ENCODE measurements around the gene KCNK6.
A peak's percentile ranks its signal among the peaks of the same experiment; 100 is the strongest.
"Not testable (repeated sequence)": the region's sequence is repeated elsewhere in the genome, so short reads cannot be mapped to it uniquely, and the experiment has no call there.

The KCNK6 gene

DNA sequence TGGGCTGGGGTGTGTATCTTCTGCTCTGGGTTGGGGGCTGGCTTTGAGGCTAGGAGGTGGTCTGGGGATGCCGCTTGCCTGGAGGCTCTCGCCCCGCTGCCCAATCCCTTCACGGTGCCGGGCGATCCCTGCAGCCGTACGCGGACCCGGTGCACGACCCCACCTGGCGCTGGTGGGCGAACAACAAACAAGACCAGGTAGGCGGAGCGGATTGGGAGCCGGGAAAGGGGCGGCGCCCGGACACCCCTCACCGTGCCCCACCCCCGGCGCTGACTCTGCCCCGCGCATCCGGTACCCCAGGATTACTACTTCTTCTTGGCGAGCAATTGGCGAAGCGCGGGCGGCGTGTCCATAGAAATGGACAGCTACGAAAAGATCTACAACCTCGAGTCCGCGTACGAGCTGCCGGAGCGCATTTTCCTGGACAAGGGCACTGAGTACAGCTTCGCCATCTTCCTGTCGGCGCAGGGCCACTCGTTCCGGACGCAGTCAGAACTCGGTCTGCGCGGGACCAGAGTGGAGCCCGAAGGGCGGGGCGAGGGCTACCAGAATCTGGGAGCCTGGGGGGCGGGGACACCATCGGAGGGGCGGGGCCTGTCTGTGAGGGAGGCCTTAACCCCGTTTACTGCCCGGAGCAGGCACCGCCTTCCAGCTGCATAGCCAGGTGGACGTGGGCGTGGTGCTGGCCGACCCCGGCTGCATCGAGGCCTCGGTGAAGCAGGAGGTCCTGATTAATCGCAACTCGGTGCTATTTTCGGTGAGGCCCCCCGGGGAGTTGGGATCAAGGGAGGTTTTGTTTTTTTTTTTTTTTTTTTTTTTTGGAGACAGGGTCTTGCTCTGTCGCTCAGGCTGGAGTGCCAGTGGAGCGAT lies 42.7 kb downstream of the KCNK6 start:
- peak; percentile 35 to 51 for DNase-seq (ENCODE audit: low read depth in 2 of 2)

DNA sequence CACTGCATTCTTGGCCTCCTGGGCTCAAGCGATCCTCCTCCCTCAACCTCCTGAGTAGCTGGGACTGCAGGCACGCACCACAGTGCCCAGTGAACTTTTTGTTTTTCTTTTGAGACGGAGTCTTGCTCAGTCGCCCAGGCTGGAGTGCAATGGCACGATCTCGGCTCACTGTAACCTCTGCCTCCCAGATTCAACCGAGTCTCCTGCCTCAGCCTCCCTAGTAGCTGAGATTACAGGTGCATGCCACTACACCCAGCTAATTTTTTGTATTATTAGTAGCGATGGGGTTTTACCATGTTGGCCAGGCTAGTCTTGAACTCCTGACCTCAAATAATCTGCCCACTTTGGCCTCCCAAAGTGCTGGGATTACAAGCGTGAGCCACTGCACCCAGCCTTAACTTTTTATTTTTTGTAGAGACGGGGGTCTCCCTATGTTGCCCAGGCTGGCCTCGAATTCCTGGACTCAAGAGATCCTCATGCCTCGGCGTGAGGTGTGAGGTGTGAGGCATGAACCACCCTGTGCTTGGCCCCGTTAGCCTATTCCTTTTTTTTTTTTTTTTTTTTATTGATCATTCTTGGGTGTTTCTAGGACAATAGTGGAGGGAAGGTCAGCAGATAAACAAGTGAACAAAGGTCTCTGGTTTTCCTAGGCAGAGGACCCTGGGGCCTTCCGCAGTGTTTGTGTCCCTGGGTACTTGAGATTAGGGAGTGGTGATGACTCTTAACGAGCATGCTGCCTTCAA lies 43.5 kb downstream of the KCNK6 start:
- not testable (repeated sequence) for DNase-seq (ENCODE audit: low read depth in 2 of 2)

DNA sequence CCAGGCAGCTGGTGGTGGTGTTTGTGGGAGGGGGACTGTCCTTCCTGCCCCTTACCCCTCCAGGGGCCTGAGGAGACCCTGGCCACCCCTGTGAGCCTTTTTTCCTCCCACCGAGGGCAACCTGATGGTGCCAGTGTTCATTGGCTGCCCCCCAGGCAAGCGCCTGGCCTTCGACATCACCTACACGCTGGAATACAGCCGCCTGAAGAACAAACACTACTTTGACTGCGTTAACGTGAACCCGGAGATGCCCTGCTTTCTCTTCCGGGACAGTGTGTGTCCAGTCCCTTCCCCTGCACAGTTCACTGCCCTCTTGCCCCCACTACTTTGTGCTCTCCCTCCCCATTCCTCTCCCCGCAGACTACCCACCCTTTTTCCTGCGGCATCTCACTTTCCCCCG lies 47.4 kb downstream of the KCNK6 start:
- DNase-seq (ENCODE audit: low read depth in 2 of 2), result no peak

DNA sequence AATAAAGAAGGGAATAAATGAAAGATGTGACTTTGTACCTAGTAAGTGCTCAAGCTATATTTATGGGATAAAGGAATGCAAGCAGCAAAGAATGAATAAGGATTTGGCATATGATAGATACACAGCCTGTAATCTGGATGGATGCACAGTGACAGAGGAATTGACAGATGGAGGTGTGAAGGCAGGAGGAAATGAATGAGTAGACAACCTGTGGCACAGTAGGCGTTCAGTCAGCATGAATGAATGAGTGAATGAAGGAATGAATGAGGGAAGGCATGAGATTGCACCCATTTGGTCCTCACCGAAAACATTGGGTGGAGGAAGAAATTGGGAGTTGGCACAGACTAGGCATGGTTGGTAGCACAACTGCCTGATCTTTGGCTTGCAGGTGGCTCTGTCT lies 49.9 kb downstream of the KCNK6 start:
- DNase-seq (ENCODE audit: low read depth in 2 of 2), result no peak

DNA sequence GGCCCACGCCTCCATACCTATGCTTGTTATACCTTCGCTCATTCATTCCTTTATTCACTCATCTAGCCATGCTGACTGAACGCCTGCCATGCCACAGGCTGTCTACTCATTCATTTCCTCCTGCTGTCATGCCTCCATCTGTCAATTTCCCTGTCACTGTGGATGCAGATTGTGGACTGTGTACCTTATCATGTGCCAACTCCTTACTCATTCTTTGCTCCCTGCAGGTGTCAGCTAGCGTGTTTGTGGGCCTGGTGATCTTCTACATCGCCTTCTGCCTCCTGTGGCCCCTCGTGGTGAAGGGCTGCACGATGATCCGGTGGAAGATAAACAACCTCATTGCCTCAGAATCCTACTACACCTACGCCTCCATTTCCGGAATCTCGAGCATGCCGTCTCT lies 50.7 kb downstream of the KCNK6 start:
- DNase-seq (ENCODE audit: low read depth in 2 of 2), result no peak

DNA sequence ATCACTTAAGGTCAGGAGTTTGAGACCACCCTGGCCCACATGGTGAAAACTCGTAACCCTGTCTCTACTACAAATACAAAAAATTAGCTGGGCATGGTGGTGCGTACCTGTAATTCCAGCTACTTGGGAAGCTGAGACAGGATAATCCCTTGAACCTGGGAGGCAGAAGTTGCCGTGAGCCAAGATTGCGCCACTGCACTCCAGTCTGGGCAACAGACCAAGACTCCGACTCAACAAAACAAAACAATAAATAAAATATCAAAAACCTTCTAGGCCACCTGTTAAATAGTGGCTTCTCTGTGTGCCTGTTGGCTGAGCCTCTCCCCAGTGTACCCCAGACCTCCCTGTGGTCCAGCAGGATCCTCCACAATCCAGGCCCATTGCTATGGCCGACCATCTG lies 51.4 kb downstream of the KCNK6 start:
- no peak for DNase-seq (ENCODE audit: low read depth in 2 of 2)

DNA sequence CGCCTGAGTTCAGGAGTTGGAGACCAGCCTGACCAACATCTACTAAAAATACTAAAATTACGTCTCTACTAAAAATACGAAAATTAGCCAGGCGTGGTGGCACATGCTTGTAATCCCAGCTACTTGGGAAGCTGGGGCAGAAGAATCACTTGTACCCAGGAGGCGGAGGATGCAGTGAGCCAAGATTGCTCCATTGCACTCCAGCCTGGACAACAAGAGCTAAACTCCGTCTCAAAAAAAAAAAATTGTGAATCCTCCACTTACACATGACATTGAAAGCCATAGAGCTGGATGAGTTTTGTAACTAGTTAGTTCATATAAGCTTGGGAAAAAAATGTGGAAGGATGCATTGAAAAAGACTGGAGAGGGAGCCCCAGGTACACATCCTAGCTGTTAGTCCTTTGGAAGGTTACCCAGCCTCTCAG lies 54.3 kb downstream of the KCNK6 start:
- no peak for DNase-seq (ENCODE audit: low read depth in 2 of 2)

DNA sequence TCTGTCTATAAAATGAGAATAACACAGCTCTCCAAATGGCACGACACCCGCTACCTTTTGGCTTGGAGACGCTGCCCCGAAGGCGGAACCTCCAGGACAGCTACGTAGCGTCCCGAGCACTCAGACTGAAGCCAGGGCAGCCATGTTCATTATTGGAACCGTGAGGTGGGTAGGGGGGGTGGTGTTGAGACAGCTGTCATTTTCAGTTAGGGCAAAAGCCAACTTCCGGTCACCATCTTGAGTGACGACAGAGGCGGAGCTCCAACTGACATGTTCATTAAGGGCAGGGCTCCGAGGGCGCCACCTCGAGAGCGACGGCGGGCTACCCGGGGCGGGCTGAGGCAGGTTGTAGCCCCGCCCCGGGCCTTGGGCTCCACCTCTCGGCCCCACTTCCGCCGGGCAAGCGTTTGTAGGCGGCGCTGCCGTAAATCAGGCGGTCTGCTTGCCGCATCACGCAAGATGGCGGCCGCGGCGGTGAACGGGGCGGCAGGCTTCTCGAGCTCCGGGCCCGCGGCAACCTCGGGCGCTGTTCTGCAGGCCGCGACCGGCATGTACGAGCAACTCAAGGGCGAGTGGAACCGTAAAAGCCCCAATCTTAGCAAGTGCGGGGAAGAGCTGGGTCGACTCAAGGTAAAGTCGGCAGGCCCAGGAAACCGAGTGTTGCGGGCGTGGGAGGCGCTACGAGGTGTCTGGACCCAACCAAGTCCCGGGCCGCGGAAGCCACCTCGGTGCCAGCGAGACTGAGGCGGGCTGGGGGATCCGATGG lies 54.9 kb downstream of the KCNK6 start, which contains the start of gene PSMD8:
PSMD8 (plus strand) TSS at position 240 of the 766 bp plus-strand sequence; CDS start at position 271, 31 bp downstream.
- peak; percentile 98 for DNase-seq (ENCODE audit: low read depth in 2 of 2)

DNA sequence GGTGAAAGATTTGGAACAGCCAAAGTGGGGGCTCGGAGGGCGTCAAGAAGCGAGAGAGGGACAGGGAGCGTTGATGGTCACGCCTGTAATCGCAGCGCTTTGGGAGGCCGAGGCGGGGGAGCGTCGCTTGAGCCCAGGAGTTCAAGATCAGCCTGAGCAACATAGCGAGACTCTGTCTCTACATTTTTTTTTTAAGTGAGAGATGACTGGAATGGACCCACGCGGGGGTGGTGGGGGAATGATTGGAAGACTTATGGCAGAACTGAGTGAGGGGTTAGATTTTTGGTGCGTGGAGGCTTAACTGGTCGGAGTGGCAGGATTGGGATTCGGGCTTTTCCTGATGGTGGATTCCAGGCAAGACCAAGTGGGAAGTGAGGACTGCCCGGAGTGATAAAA lies 55.5 kb downstream of the KCNK6 start:
- no peak for DNase-seq (ENCODE audit: low read depth in 2 of 2)

DNA sequence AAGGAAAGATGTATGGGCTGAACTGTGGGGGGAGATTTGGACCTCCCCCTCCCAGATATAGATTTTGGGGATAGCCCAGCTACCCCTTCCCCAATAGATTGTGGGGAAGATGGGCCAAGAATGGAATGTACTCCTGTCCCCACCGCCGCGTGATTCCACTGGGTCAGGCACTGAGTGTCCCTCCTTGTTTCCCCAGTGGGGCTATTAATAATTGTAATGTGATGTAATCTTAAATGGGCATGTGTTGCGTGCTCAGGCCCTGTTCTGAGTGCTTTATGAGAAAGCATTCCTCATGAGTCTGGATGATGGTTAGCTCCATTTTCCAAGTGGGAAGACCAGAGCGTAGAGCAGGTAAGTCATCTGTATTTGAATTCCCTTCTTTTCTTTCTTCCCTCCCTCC lies 56.1 kb downstream of the KCNK6 start:
- DNase-seq (ENCODE audit: low read depth in 2 of 2), result no peak

DNA sequence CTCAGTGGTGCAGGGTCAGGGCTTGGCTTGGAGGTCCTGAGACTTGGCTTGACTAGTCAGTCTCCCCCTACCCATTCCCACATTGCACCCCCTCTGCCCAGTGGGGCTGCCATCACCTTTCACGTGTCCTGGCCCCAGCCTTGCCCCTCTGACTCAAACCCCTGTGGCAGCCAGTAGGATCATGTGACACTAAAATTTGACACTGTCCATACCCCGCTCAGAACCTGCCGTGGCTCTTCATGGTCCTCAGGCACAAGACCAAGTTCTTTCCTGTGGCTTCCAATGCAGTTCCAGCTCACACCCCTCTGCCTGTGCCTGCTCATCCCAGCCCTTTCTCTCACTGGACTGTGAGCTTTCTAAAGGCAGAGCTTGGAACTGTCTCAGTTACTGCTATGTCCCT lies 56.9 kb downstream of the KCNK6 start:
- no peak for DNase-seq (ENCODE audit: low read depth in 2 of 2)

DNA sequence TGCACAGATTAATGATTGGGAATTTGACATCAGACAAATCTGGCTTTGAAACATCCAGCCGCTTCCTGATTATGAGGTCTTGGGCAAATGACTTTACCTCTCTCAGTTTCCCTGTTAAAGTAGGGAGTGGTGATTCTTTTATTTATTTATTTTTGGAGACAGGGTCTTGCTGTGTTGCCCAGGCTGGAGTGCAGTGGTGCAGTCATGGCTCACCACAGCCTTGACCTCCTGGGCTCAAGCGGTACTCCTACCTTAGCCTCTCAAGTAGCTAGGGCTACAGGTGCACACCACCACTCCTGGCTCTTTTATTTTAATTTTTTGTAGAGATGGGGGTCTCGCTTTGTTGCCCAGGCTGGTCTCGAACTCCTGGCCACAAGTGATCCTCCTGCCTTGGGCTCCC lies 57.4 kb downstream of the KCNK6 start:
- DNase-seq (ENCODE audit: low read depth in 2 of 2), result no peak

DNA sequence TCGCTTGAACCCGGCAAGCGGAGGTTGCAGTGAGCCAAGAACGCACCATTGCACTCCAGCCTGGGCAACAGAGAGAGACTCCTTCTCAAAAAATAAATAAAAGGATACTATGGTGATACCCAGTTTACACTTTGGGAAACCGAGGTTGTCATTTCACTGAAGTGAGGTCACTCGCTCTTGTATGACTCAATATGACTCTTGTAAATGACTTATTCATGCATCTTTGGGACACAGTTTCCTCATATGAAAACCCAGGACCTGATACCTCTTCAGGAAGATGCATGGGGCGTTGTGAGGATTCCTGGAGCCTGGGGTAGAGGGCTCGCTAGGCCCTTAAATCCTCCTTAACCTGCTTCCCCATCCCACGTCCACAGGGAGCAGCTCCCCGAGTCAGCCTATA lies 59.2 kb downstream of the KCNK6 start:
- DNase-seq (ENCODE audit: low read depth in 2 of 2), result no peak

DNA sequence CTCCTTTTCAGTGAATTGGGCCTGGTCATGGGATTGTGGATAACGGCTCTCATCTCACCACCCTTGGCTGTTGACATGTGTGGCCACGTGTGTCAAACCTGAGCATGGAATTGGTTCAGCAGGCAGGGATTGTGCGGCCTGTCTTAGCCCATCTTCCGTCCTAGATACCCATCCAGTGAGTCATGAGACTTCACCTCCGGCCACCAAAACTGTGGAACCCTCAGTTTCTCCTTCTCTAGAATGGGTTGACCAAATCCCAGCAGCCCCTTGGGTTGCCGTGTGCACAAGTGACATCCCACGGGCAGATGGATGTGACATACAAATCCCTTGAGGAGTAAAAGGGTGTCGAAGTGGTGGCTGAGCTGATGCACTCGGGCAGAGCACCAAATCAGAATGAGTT lies 61.5 kb downstream of the KCNK6 start:
- no peak for DNase-seq (ENCODE audit: low read depth in 2 of 2)
